ENCODE results near the gene KCNQ1. TPM values are rescaled to one million over a fixed set of nuclear protein-coding genes. Genes with fewer than 3 reads are reported as not detected.
A peak's percentile ranks its signal among the peaks of the same experiment; 100 is the strongest.

Gene KCNQ1
- total RNA-seq, 3 donors from 2014 or later = 15.5 to 44.7 (median 37.4) TPM

DNA sequence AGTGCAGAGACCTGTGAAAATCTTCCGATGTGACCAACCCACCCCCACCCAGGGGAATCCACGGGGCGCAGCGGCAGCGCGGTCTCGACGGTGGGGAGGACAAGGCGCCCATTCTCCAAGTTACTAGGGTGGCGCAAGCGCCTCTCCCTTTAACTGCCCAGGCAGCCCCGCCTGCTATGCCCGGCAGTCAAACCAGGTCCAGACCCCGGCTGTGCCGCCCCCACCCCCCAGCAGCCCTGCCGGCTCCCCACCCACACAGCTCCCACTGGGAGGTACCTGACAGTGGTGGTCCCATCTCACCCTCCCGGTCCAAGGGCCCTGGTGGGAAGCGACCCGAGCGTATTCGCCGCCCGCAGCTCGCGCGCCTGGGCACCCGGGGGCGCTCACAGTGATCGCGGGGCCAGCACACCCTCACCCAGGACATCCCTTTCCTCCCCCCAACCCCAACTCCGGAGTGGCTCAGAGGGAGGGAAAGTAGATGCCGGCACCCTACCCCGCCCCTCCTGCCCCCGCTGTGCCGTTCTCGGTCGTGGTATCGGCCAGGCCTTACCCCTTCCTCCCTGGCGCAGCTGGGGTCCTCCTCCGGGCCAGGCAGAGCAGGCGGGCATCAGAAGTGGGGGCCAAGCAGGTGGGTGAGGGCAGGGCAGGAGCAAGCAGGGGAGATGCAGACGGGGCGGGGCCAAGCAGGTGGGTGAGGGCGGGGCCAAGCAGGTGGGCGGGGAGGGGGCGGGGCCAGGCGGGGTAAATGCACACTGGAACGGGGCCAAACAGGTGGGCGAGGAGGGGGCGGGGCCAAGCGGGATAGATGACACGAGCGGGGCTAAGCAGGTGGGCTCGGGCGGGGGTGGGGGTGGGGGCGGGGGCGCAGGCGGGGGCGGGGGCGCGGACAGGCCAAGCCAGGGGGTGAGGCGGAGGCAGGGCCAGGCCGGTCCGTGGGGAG, 657 bp upstream of the KCNQ1 start, which contains the start of gene TRPM5:
TRPM5 (minus strand) TSS at position 634 of the 940 bp plus-strand sequence. CDS start 21,478 bp downstream, outside the sequence.
- no peaks in the 10 kb centered on the region for H3K36me3 ChIP-seq (ENCODE audit: low read depth)
- peak; percentile 83 to 87 (median 85) for DNase-seq
- TF ChIP-seq, protein P1, sequence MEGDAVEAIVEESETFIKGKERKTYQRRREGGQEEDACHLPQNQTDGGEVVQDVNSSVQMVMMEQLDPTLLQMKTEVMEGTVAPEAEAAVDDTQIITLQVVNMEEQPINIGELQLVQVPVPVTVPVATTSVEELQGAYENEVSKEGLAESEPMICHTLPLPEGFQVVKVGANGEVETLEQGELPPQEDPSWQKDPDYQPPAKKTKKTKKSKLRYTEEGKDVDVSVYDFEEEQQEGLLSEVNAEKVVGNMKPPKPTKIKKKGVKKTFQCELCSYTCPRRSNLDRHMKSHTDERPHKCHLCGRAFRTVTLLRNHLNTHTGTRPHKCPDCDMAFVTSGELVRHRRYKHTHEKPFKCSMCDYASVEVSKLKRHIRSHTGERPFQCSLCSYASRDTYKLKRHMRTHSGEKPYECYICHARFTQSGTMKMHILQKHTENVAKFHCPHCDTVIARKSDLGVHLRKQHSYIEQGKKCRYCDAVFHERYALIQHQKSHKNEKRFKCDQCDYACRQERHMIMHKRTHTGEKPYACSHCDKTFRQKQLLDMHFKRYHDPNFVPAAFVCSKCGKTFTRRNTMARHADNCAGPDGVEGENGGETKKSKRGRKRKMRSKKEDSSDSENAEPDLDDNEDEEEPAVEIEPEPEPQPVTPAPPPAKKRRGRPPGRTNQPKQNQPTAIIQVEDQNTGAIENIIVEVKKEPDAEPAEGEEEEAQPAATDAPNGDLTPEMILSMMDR (IDR thresholded peaks at IDR 0.05) = no peak
- peak; percentile 63 for ATAC-seq
- no peaks in the 10 kb centered on the region for H3K9me3 ChIP-seq
- H3K4me3 ChIP-seq = peak within 1 kb of the TSS; percentile 36
- intact Hi-C loops (cut with DNase I, micrococcal nuclease) = no loop called here
- H3K4me1 ChIP-seq (ENCODE audit: low read depth) = peaks cover 34% of the 10 kb centered on the region

GRCh38 chr11:2445746-2446551, 1.1 kb downstream of the KCNQ1 start:
- intact Hi-C loops (cut with DNase I, micrococcal nuclease) = no loop called here

GRCh38 chr11:2446590-2447252, 1.9 kb downstream of the KCNQ1 start:
- DNase-seq = peak; percentile 44 to 83 (median 52)
- intact Hi-C loops (cut with DNase I, micrococcal nuclease) = no loop called here
- ATAC-seq = peak; percentile 27
- H3K4me1 ChIP-seq (ENCODE audit: low read depth) = peaks cover 25% of the 10 kb centered on the region
- TF ChIP-seq, protein P1 (IDR thresholded peaks at IDR 0.05) = no peak
- H3K36me3 ChIP-seq (ENCODE audit: low read depth) = no peaks in the 10 kb centered on the region
- H3K4me3 ChIP-seq = no peak overlapping the region
- no peaks in the 10 kb centered on the region for H3K9me3 ChIP-seq

More at GRCh38 chr11:2445746-2446551, 1.1 kb downstream of the KCNQ1 start:
- peak; percentile 43 for ATAC-seq
- Histone ChIP-seq H3K4me3 (no peak overlapping the region), H3K4me1 (ENCODE audit: low read depth) (peaks cover 33% of the 10 kb centered on the region), H3K9me3 (no peaks in the 10 kb centered on the region), H3K36me3 (ENCODE audit: low read depth) (no peaks in the 10 kb centered on the region)
- TF ChIP-seq, protein P1 (IDR thresholded peaks at IDR 0.05) = no peak
- peak; percentile 47 to 76 (median 68) for DNase-seq

GRCh38 chr11:2447253-2447950, 2.6 kb downstream of the KCNQ1 start:
- H3K4me1 ChIP-seq (ENCODE audit: low read depth) = peaks cover 24% of the 10 kb centered on the region
- no peaks in the 10 kb centered on the region for H3K36me3 ChIP-seq (ENCODE audit: low read depth)
- H3K9me3 ChIP-seq = no peaks in the 10 kb centered on the region
- DNase-seq (peak in 2 of 3 donors; percentile 22 to 58), ATAC-seq (no peak)
- no peak overlapping the region for H3K4me3 ChIP-seq
- intact Hi-C loops (cut with DNase I, micrococcal nuclease) = no loop called here
- TF ChIP-seq, protein P1 (IDR thresholded peaks at IDR 0.05) = no peak
